Cerebellar cortex (tissue), 1 donor: ENCODE measurements around the gene KRTAP4-11.
"Not testable (repeated sequence)": the region's sequence is repeated elsewhere in the genome, so short reads cannot be mapped to it uniquely, and the experiment has no call there.

Source experiments
- DNase-seq: peaks from one replicate; pipeline ENCODE4 v3.0.0-alpha.2; 2015; ENCODE audit warnings: low spot score

Gene KRTAP4-11

GRCh38 chr17:41123991-41124371, 5.8 kb upstream of the KRTAP4-11 start, which contains the start of gene KRTAP4-12:
KRTAP4-12 (minus strand) TSS chr17:41124182; CDS start chr17:41124122, 60 bp downstream.
- DNase-seq = not testable (repeated sequence)

GRCh38 chr17:41123292-41123990, 5.3 kb upstream of the KRTAP4-11 start:
- not testable (repeated sequence) for DNase-seq

- no peak for DNase-seq
These were observed 3.6 kb upstream of the KRTAP4-11 start for GRCh38 chr17:41121742-41122141.

GRCh38 chr17:41119696-41120690, 1.8 kb upstream of the KRTAP4-11 start:
- not testable (repeated sequence) for DNase-seq

- no peak for DNase-seq
These were observed 548 bp upstream of the KRTAP4-11 start for GRCh38 chr17:41118721-41119120.

- DNase-seq = no peak
These were observed 1.9 kb downstream of the KRTAP4-11 start for GRCh38 chr17:41116297-41116696.

- DNase-seq = no peak
These were observed 6.9 kb downstream of the KRTAP4-11 start for GRCh38 chr17:41111151-41111885.

- DNase-seq = not testable (repeated sequence)
These were observed 9.3 kb downstream of the KRTAP4-11 start for GRCh38 chr17:41108728-41109386.

- DNase-seq = no peak
These were observed 10.2 kb downstream of the KRTAP4-11 start for GRCh38 chr17:41107941-41108450.

- DNase-seq = not testable (repeated sequence)
These were observed 12.8 kb downstream of the KRTAP4-11 start, which contains the start of gene KRTAP4-9 for GRCh38 chr17:41105347-41105746. KRTAP4-9 (plus strand) TSS chr17:41105389; CDS start chr17:41105389, 0 bp downstream.

GRCh38 chr17:41104386-41105038, 13.7 kb downstream of the KRTAP4-11 start:
- not testable (repeated sequence) for DNase-seq

GRCh38 chr17:41103896-41104295, 14.3 kb downstream of the KRTAP4-11 start:
- DNase-seq = no peak

GRCh38 chr17:41101586-41102259, 16.4 kb downstream of the KRTAP4-11 start, which contains the start of gene KRTAP4-16:
KRTAP4-16 (minus strand) TSS chr17:41102209; CDS start chr17:41102209, 0 bp downstream.
- no peak for DNase-seq

- DNase-seq = not testable (repeated sequence)
These were observed 18.3 kb downstream of the KRTAP4-11 start for GRCh38 chr17:41099682-41100480.

- no peak for DNase-seq
These were observed 19.7 kb downstream of the KRTAP4-11 start for GRCh38 chr17:41098481-41098880.

- no peak for DNase-seq
These were observed 20.1 kb downstream of the KRTAP4-11 start, which contains the start of gene KRTAP4-8 for GRCh38 chr17:41098042-41098441. KRTAP4-8 (minus strand) TSS chr17:41098142; CDS start chr17:41098084, 58 bp downstream.

- no peak for DNase-seq
These were observed 22.1 kb downstream of the KRTAP4-11 start for GRCh38 chr17:41096055-41096454.

GRCh38 chr17:41088760-41089352, 29.3 kb downstream of the KRTAP4-11 start:
- not testable (repeated sequence) for DNase-seq
